SU-DHL-6 (cell line): ENCODE data around the gene ZDHHC7.

Experiments used
- H2AFZ ChIP-seq: fragments of 200-600 bp; sonication (generic); 2 replicates; pipeline ENCODE4 v1.6.1; 2014; ENCODE audit warnings: low read depth, mild to moderate bottlenecking, moderate library complexity, mixed read lengths, antibody characterized with exemption, low read length; ENCODE audit not compliant: severe bottlenecking
- H3F3A ChIP-seq: fragments of 200-600 bp; shearing (Covaris generic); 2 replicates; pipeline ENCODE4 v1.6.0; 2016; ENCODE audit warnings: antibody characterized with exemption, mild to moderate bottlenecking; ENCODE audit not compliant: insufficient read depth
- H3K27ac ChIP-seq: fragments of 200-600 bp; sonication (generic); 2 replicates; pipeline ENCODE4 v1.5.1; 2016; ENCODE audit warnings: low read depth, mild to moderate bottlenecking, low read length, moderate library complexity, mixed read lengths
- H3K27me3 ChIP-seq: fragments of 200-600 bp; sonication (generic), shearing (Covaris generic); 2 replicates; pipeline ENCODE4 v1.6.0; 2014; ENCODE audit warnings: mild to moderate bottlenecking, low read length
- H3K36me3 ChIP-seq: fragments of 200-600 bp; sonication (generic); 2 replicates; pipeline ENCODE4 v1.6.1; 2014; ENCODE audit warnings: mild to moderate bottlenecking, low read length, mixed read lengths
- H3K4me2 ChIP-seq: fragments of 300-600, 200-600 bp; shearing (Covaris generic), sonication (generic); 2 replicates; pipeline ENCODE4 v1.6.0; 2014; ENCODE audit warnings: low read length, low read depth, mild to moderate bottlenecking; ENCODE audit not compliant: poor library complexity, severe bottlenecking
- H3K4me3 ChIP-seq: fragments of 200-600 bp; sonication (generic); 2 replicates; pipeline ENCODE4 v1.5.1; 2014; ENCODE audit warnings: antibody characterized with exemption, low read length, mild to moderate bottlenecking, mixed read lengths; ENCODE audit not compliant: insufficient read depth, poor library complexity, severe bottlenecking
- H3K79me2 ChIP-seq: fragments of 200-600 bp; sonication (generic); 2 replicates; pipeline ENCODE4 v1.6.1; 2014; ENCODE audit warnings: mild to moderate bottlenecking, low read length, moderate library complexity; ENCODE audit not compliant: insufficient read depth
- H3K9ac ChIP-seq: fragments of 200-600 bp; sonication (generic); 2 replicates; pipeline ENCODE4 v1.7.0; 2014; ENCODE audit warnings: mild to moderate bottlenecking, low read length
- H3K9me2 ChIP-seq: fragments of 200-600 bp; sonication (generic); replicated peaks from 2 replicates; pipeline ENCODE4 v1.6.1; 2014; ENCODE audit warnings: low read length; ENCODE audit not compliant: insufficient read depth
- H3K9me3 ChIP-seq: fragments of 200-600 bp; sonication (generic); 2 replicates; pipeline ENCODE4 v1.6.1; 2014; ENCODE audit warnings: low read length, mixed read lengths; ENCODE audit not compliant: insufficient read depth
- H4K20me1 ChIP-seq: fragments of 200-600 bp; sonication (generic); 2 replicates; pipeline ENCODE4 v1.6.1; 2014; ENCODE audit warnings: low read depth, mild to moderate bottlenecking, antibody characterized with exemption, low read length, moderate library complexity, mixed read lengths
- CTCF ChIP-seq: fragments of 200-600 bp; sonication (generic); IDR thresholded peaks from one replicate; pipeline ENCODE4 v1.5.1; 2017; ENCODE audit warnings: antibody characterized with exemption, mild to moderate bottlenecking, low read length, moderate library complexity; ENCODE audit not compliant: insufficient read depth, poor library complexity, severe bottlenecking
- EZH2phosphoT487 ChIP-seq: fragments of 200-600 bp; sonication (generic), shearing (Covaris generic); conservative IDR thresholded peaks from 2 replicates; pipeline ENCODE4 v1.6.1; 2018; ENCODE audit warnings: mild to moderate bottlenecking, antibody characterized with exemption, low read length, moderate library complexity, mixed read lengths

Gene ZDHHC7

DNA sequence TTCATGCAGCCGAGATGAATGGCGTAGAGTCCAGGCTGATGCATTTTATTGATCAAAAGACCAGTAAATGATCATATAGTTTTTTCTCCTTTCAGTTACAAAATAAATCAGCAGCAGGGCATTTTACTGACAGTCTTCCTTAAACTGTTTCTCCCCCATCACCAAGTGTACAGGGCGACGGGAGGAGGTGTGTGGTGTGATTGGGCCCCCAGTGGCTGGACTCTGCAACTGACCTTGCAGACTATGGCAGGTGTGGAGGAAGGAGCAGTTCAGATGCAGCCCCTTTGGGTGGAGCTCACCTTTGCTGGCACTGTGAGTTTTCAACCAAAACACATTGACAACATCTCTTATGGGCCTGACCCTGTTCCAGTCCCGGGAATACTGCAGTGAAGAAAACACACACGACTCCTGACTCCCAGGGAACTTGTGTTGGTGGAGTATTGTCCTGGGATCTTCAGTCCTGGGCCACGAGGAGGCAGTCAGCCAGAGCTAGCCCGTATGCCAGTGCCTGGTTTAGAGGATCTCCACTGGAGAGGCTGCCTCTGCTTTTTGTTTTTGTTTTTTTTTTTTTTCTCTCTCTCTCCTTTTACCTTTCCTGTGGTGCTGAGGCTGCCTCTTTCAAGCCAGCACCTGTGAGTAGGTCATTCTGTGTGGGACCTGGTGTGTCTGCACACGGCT lies 46.0 kb upstream of the ZDHHC7 start:
- Histone ChIP-seq H4K20me1 (no peaks in the 10 kb centered on the region), H3K4me2 (no peak overlapping the region), H3K9me2 (no peaks in the 10 kb centered on the region), H3K4me3 (no peak overlapping the region), H3F3A (no peaks in the 10 kb centered on the region), H3K27ac (no peak overlapping the region), H3K79me2 (no peaks in the 10 kb centered on the region), H3K9ac (no peak overlapping the region), H3K9me3 (no peaks in the 10 kb centered on the region), H3K36me3 (no peaks in the 10 kb centered on the region), H3K27me3 (no peaks in the 10 kb centered on the region), H2AFZ (no peak overlapping the region)
- no peak for TF ChIP-seq EZH2phosphoT487
- no peak for TF ChIP-seq CTCF

- H3K9me2 ChIP-seq, result no peaks in the 10 kb centered on the region
- H3K27ac ChIP-seq, result no peak overlapping the region
- no peaks in the 10 kb centered on the region for H3K79me2 ChIP-seq
- no peak overlapping the region for H2AFZ ChIP-seq
- H3K27me3 ChIP-seq, result no peaks in the 10 kb centered on the region
- H3K36me3 ChIP-seq, result no peaks in the 10 kb centered on the region
- no peak overlapping the region for H3K4me2 ChIP-seq
- no peaks in the 10 kb centered on the region for H3F3A ChIP-seq
- no peaks in the 10 kb centered on the region for H3K9me3 ChIP-seq
- H3K9ac ChIP-seq, result no peak overlapping the region
- TF ChIP-seq CTCF (no peak), EZH2phosphoT487 (no peak)
- no peak overlapping the region for H3K4me3 ChIP-seq
- H4K20me1 ChIP-seq, result no peaks in the 10 kb centered on the region
Observed at GRCh38 chr16:85056211-85056748, 44.9 kb upstream of the ZDHHC7 start.

- Histone ChIP-seq H2AFZ (no peak overlapping the region), H3K9me3 (no peaks in the 10 kb centered on the region), H3K9me2 (no peaks in the 10 kb centered on the region), H3K4me3 (no peak overlapping the region), H3K27ac (no peak overlapping the region), H3K36me3 (no peaks in the 10 kb centered on the region), H3K27me3 (no peaks in the 10 kb centered on the region), H3K4me2 (no peak overlapping the region), H3K79me2 (no peaks in the 10 kb centered on the region), H3K9ac (no peak overlapping the region), H4K20me1 (no peaks in the 10 kb centered on the region), H3F3A (no peaks in the 10 kb centered on the region)
- TF ChIP-seq CTCF, result no peak
- TF ChIP-seq EZH2phosphoT487, result no peak
Observed at GRCh38 chr16:85055493-85056210, 44.3 kb upstream of the ZDHHC7 start.
